ENCODE results near the gene CBR3.

CBR3 gene

GRCh38 chr21:36171336-36171735 lies 36.5 kb downstream of the CBR3 start:
- no peak for TF ChIP-seq CTCF (IDR thresholded peaks at IDR 0.05)
- DNase-seq: no peak
- no peaks in the 10 kb centered on the region for H3K27me3 ChIP-seq
- no peak overlapping the region for H3K4me3 ChIP-seq
- H3K36me3 ChIP-seq: peaks cover 0 to 36% (median 21%) of the 10 kb centered on the region in 3 donors
- H3K4me1 ChIP-seq: no peaks in the 10 kb centered on the region
- intact Hi-C loops (cut with DNase I; ENCODE audit: low total_unique reads): no loop called here
- H3K27ac ChIP-seq: no peak overlapping the region
- no peaks in the 10 kb centered on the region for H3K9me3 ChIP-seq

GRCh38 chr21:36171741-36172331 lies 37.0 kb downstream of the CBR3 start:
- Histone ChIP-seq H3K4me1 (no peaks in the 10 kb centered on the region), H3K36me3 (peaks cover 0 to 31% (median 16%) of the 10 kb centered on the region in 3 donors), H3K4me3 (no peak overlapping the region), H3K9me3 (no peaks in the 10 kb centered on the region), H3K27me3 (no peaks in the 10 kb centered on the region), H3K27ac (no peak overlapping the region)
- no peak for DNase-seq
- intact Hi-C loops (cut with DNase I; ENCODE audit: low total_unique reads): no loop called here
- TF ChIP-seq CTCF (IDR thresholded peaks at IDR 0.05): no peak

GRCh38 chr21:36174780-36175179 lies 39.9 kb downstream of the CBR3 start:
- Histone ChIP-seq H3K4me1 (no peaks in the 10 kb centered on the region), H3K27ac (no peak overlapping the region), H3K27me3 (no peaks in the 10 kb centered on the region), H3K9me3 (no peaks in the 10 kb centered on the region), H3K36me3 (peaks cover 0 to 5% (median 4%) of the 10 kb centered on the region in 3 donors), H3K4me3 (no peak overlapping the region)
- TF ChIP-seq CTCF (IDR thresholded peaks at IDR 0.05): no peak
- no peak for DNase-seq
- intact Hi-C loops (cut with DNase I; ENCODE audit: low total_unique reads): no loop called here

GRCh38 chr21:36175771-36176565 lies 41.1 kb downstream of the CBR3 start:
- Histone ChIP-seq H3K27me3 (no peaks in the 10 kb centered on the region), H3K4me1 (no peaks in the 10 kb centered on the region), H3K36me3 (no peaks in the 10 kb centered on the region), H3K4me3 (no peak overlapping the region), H3K27ac (no peak overlapping the region), H3K9me3 (no peaks in the 10 kb centered on the region)
- no peak for DNase-seq
- TF ChIP-seq CTCF (IDR thresholded peaks at IDR 0.05): no peak
- intact Hi-C loops (cut with DNase I; ENCODE audit: low total_unique reads): no loop called here

- H3K4me1 ChIP-seq: no peaks in the 10 kb centered on the region
- no peak overlapping the region for H3K4me3 ChIP-seq
- H3K27ac ChIP-seq: no peak overlapping the region
- no peak for DNase-seq
- intact Hi-C loops (cut with DNase I; ENCODE audit: low total_unique reads): no loop called here
- TF ChIP-seq CTCF (IDR thresholded peaks at IDR 0.05): no peak
- no peaks in the 10 kb centered on the region for H3K9me3 ChIP-seq
- no peaks in the 10 kb centered on the region for H3K27me3 ChIP-seq
- H3K36me3 ChIP-seq: no peaks in the 10 kb centered on the region
These were observed 43.5 kb downstream of the CBR3 start for GRCh38 chr21:36178349-36178748.

Data from tibial artery (tissue), 4 donors.